GM21825 (cell line): ENCODE measurements around the gene CDH22.

Experiments used
- ATAC-seq: cut with Tn5 transposase; IDR thresholded peaks from one replicate; pipeline ENCODE4 v1.9.1; 2021; ENCODE audit warnings: mild to moderate bottlenecking, moderate library complexity; ENCODE audit not compliant: unreplicated experiment

The CDH22 gene

DNA sequence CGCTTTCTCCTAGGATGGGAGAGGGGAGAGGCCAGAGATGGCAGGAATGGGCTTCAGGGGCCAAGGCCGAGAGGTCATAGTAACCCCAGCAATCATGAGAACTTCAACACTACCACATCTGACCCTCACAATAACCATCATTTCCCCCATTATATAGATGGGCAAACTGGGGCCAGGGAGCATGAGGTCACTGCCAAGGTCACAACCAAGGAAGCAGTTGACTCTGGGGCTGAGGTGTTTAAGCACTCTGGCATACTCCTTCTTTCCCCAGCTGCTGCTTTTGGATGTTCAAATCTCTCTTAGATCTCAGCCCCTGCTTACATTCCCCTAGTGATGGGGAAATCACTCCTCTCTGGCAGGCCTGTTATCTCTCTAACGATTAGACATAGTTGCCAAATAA, 39.6 kb downstream of the CDH22 start:
- no peak for ATAC-seq

DNA sequence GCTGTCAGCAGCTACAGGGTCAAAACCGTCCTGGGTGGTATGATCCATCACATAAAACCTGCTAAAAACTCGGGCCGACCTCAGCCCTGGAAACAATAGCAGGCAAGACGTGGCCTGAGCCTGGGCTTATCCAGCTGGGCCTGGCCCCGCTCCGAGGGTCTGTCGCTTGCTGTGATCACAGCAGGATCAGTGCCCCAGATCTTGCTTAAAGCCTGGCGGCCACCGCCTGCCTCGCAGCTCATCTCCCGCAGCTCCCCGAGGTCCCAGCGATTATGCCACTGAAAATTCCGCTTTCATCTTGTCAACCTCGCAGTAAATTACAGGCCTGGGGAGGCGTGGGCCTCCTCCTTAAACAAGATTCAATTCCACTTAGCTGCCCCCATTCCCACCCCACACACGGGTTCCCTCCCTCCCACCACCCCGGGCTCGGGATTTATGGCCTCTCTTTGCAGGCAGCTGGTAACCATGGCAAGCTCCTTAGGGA, 40.1 kb downstream of the CDH22 start:
- ATAC-seq, result no peak

DNA sequence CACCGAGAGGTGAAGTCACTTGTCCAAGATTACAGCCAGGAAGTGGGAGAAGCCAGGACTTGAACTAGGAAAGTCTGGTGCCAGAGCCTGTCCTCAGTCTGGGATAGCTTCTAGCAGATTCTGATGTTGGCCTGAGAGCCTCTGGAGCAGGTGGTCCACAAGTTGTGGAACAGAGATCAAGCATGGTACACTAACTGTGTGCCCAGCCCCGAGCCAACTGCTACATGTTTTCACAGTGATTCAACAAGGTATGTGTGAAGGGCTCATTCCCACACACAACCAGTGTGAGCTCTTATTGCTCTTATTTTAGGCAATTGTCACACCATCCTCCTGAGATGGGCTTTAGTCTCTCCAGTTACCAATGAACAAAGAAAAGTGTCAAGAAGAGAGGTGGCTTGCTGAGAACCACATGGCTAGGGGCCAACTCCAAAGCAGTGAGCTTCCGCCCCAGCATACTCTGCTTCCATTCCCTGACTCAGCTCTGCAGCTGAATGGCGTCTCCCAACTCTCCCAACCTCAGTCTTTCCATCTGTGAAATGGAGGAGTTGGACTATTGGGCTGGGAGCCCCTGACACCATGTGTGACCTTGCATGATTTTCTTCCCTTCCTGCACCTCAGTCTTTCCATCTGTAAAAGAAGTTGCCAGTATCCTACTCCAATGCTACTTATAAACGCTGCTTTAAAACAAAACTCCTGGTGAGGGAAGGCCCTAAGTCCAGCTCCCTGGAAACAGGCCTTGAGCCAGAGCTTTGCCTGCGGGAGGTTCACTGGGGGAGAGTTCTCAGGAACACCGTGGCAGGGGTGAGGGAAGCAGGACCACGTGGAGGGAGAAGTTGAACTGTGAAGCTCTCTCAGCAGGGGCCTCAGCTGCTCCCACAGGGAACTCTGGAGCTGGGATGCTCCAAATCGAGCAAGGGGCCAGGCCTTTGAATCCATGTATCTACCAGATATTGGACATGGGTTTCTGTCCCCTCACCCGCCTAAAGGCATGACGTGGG, 40.9 kb downstream of the CDH22 start:
- no peak for ATAC-seq

DNA sequence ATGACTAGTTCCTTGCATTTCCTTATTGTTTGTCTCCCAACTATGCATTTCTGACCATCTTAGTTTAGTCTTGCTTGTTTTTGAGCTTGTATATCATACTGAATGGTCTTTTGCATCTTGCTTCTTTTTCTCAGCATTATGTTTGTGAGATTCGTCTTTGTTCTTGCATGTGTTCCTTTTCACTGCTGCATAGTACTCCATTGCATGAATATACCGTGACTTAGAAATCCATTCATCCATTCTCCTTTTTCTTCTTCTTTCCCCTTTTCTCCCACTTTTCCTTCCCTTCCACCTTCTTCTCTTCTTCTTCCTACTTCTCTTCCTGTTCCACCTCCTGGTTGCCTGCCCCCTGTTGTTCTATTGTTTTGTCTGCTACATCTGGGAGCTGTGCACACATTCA, 42.8 kb downstream of the CDH22 start:
- no peak for ATAC-seq

DNA sequence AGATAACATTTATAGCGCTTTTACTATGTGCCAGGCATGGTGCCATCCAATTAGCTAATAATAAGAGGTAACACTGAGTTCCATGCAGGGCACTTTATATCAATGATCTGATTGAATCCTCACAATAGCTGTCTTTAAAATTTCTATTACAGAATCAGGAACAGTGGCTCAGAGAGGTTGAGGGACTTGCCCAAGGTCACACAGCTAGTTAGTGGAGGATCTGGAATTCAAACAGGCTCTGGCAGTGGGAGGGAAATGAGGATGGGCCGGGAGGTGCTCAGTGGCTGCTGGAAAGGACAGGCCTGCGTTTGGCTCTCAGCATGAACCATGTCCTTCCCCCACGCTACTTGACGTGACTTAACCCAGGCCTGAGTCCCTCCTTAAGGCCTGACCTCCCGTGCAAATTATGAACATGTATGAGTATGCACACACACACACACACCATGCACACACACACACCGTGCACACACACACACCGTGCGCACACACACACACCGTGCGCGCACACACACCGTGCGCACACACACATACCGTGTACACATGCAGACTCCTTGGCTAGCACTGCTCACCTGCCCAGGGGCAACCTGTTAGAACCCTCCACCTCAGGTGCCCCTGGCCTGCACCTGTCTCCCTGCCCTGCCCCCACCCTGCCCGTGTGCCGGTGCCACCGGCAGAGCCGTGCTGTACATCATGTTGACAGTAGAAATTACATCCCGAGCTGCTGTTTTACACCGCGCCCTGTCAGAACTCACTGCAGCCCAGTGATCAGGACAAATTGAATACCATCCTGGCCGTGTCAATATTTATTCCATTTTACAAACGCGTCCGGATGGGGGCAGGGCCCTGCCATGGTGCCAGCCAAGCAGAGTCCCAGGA, 43.7 kb downstream of the CDH22 start:
- no peak for ATAC-seq

DNA sequence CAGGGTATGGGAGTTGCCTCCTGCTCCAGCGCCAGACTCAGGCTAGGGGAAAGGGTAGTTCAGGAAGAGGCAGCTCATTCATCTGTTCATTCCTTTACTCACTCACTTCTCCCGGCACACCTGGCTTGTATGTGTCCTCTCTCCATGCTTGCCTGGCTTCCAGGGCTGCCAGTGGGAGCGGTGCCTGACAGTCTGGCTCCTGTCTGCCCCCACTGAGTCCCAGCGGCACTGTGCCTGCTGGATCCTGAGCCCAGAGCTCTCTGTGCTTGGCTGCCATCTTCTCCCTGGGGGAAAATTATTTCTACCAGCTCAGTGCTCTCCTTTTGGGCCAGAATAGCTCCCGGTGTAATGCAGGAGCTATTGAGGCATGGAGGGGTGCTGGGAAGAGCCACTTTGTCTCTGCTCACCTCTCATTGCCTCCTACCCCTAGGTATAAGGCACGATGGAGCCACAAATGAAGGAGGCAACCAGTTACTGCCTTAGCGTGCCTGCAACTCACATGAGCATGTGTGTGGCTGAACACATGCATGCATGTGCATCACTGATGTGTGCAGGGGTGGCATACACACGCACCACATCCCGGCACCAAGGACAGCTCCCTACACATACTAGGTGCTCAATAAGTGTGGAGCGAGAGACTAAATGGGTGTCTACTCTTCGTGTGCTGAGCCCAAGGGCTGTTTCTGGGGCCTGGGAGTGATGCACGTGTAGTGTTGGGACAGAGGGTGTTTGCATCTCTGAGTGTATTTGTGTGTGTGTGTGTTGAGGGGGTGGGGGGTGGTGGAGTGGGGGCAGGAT, 46.6 kb downstream of the CDH22 start:
- ATAC-seq, result no peak

DNA sequence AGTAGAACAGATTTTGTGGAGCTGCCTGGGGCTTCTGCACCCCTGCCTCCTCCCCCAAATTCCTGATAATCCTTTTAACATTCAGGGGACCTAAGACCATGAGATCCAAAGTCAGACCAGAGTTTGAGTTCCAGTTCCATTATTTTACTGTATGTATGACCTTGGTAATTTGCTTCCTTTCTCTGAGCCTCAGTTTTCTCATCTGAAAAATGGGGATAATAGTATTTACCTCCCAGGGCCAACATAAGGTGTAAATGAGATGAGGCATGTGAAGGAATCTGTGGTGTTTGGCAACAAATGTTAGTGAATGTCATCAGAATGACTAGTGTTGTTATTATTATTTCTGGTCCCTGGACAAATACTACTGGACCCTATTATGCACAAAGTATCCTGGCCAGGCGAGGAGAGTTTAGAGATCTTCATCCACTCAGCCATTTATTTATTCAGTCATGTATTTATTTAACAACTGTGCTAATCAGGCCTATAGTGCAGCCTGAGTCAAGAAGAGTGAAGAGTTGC, 47.3 kb downstream of the CDH22 start:
- ATAC-seq, result no peak

DNA sequence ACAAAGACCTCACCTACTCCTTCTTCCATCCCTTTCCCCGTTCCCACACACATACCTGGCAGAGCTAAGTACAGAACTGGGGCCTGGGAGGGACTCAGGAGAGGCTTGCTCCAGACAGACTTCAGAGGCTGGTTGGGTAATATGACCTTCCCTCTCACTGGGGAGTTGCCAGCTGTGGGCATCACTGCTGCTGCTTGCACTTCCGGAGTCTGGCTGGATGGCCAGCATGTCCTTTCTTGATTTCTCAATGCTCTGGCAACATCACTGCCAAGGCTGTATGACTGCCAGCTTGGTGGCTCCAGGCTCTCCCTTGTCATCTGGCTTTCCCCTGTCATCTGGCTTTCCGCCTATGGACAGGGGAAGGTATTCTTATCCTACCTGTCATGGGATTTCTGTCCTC, 47.8 kb downstream of the CDH22 start:
- ATAC-seq, result no peak

DNA sequence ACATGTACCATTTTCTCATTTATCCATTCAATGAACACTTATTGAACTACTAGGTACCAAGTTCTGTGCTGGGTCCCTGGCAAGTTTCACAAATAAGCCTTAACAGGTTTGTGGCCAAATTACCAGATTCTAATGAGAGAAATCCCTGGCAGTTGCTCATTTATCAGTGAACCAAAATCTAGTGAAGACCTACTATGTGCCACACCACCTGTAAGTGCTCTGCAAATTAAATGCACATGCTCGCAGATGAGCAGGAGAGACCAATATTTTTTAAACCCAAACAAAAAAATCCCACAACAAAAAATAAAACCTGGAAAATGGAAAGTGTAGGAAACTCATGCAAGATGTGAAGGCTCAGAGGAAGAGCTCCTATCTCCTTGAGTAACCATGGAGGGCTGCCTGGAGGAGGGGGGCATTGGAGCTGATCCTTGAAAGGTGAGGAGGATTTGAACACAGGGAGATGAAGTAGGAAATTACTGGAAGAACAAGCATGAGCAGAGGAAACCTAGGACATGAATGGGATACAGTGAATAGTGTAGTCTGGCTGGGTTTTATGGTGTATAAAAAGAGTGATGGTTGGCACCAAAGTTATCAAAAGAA, 48.9 kb downstream of the CDH22 start:
- no peak for ATAC-seq

DNA sequence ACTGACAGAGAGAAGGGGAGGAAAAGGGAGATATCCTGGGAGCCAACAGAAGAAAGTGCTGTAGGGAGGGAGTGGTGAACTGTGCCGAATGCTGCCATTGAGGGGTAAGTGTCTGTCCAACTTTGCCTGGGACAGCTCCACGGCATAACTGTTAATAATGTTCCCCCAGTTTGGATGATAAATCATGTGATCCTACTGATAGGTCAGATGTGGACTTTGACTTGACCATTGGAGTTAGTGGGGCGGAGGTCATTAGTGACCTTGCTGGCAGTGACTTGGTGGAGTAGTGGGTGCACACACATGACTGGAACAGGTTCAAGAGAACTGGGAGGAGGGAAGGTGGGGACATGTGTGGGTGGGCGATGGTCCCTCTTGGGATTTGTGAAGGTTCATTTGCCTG, 50.4 kb downstream of the CDH22 start:
- ATAC-seq, result no peak

DNA sequence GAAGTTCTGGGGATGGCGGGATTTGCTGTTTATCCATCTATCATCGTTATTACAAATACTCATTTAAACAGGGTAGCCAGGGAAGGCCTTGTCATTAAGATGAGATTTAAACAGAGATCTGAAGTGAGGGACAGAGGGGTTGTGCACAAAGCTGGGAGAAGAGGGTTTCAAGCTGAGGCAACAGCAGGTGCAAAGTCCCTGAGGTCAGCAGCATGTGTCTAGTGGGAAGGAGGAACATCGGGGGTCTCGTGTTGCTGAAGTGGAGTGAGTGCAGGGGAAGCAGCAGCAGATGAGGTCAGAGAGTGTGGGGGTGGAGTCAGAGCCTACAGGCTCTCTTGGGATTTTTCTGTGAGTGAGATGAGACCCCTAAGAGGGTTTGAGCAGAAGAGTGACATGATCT, 52.0 kb downstream of the CDH22 start:
- no peak for ATAC-seq

DNA sequence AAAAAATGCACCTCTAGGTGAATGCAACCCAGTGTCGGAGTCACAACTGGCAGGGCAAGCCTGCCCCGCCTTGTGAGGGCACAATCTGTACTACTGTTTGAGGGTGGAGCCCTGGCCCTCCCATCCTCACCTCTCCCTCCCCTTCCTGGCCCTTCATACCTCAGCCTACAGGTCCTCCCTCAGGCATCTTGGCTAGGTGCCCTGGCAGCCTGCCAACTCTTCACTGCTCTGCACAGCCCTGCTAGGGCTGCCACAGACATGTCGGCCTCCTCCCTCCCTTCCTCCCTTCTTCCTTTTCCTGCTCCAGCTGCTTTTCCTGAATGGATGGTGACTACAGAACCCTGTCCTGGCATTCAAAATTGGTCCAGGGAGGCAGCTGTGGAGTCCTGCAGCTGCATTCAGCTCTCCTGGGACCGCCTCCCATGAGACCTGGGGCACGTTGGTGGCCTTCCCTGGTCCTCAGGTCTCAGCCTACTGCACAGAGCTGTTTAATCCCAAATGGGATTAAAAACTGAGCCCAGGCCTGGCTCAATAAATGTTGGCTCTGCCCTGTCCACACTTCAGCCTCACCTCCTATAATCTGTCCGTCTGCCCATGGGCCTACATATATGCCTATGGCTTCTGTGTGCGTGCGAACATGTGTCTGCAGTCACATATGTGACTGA, 52.7 kb downstream of the CDH22 start:
- ATAC-seq, result no peak

DNA sequence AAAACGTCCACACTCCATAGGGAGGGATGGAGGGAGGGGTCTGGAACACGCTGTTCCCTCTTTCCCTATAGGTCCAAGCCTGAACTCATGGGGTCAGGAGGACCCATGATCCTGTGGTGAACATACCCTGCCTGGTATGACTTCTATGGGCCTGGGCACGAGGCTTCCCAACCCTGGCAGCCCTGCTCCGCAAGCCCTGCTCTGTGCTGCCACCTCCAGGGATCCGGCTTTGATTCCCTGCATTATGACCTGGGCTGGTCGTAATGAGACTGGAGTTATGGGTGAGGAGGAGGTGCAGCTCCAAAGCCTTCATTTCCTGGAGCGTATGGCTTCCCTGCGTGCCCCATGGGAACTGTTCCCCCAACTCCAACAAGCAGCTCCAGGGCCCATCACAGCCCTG, 54.9 kb downstream of the CDH22 start:
- ATAC-seq, result no peak

DNA sequence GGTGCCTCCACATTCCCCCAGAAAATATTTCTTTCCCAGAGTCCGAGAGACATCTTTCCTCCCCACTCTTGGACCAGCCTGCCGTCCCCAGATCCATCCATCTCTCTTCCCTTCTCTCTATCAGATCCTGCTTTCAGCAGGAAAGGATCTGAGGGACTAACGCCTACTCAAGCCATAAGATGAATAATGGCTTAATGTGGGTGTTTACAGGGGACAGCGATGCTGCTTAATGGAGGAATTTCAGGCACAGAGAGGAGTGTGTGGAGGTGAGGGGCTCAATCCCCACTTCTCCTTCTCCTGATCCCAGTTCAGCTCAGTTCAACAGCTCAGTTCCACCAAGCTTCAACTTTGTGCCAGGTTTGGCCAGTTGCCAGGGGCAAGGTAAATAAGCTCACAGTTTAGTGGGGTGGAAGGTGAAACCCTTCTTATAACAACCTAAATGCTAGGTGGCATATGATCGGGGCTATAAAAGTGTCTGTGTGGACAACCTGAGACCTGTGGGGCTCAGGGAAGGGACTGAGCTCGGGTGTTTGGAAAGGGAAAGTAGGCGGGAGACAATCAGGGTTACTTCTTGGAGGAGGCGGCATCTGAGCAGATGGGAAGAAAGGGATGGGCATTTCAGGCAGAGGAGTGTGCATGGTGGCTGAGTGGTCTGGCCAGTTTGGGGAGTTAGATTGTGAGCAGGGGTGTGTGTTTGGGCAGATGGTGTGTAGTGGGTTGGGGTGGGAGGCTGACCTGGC, 55.8 kb downstream of the CDH22 start:
- no peak for ATAC-seq

DNA sequence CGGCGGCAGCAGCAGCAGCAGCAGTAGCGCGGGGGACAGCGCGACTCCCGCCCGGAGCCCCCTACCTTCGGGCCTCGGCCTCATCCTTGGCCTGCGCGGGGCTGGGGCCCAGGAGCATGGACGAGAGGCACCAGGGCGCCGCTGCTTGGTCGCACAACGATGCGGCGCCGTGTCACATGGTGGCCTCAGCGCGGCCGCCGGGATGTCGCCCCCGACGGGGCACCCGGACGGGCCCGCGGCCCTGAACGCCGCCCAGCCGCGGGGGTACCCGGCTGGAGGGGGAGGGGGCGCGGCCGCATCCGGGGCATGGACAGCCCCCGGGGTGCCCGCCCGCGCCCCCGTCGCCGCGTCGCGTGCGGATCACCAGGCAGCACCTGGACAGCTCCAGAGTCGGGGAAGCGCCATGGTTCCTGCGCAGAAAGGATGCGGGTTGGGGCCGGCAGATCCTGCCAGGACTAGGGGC, 57.1 kb downstream of the CDH22 start:
- no peak for ATAC-seq

DNA sequence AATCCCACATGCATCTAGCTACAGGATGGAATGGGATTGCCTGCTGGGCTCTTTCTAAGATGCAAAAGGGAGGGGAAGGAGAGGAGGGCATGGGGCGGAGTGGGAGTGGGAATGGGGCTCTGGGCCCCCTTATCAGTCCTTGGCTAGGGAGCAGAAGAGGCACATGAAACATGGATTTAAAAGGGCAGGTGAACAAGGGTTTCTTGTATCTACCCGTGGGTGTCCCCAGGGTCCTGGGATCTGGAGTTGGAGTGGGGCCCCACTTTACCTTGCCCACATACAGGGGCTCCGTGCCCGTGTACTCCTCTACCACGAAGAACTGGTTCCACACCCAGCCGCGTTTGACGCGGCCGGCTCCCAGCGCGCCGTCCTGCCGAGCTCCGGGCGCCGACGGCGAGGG, 57.5 kb downstream of the CDH22 start:
- no peak for ATAC-seq

DNA sequence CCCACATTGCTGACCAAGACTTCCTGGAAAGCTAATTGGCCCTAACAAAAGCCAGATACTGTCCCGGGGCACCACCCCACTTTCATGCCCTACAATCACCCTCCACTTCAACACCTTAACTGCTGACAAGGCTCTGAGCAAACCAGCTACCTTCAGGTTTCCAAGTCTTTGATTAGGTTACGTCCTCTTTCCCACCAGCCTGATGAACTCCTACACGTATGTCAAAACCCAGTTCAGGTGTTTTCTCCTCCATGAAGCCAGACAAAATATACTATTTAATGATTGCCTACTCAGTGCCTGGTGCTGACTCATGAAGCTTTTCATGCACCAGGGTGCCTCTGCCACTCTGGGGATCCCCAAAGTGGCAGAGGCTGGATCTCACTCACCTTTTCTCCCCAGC, 58.6 kb downstream of the CDH22 start:
- no peak for ATAC-seq

DNA sequence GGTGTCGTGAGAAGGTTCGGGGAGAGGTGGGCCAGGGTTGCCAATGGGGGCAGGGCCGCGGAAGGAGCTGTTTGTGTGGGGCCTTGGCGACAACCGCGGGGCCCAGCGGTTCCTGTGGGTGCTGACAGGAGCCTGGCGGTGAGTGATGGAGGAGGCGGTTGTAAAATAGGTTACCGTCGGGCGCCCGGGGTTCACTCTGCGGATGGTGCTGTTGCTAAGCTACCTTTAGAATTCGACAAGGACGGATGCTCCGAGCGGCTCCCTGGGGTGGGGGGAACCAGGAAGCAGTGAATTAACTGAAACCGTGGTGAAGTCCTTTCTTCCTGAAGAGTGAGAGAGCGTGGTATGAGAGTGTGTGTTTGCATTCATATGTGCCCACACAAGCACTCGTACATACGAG, 61.7 kb downstream of the CDH22 start:
- no peak for ATAC-seq
